HCT116 (cell line): ENCODE data around the gene TRIM67. TPM values are rescaled to one million over a fixed set of nuclear protein-coding genes. Genes with fewer than 3 reads are reported as not detected.

Experiments used
- ATAC-seq: fragments of 200-7000 bp; cut with Tn5 transposase; 2 replicates; pipeline ENCODE4 v1.9.1; 2020; ENCODE audit warnings: mild to moderate bottlenecking, moderate library complexity
- BruUV-seq: library from RNA; stranded (reverse); fragments of 400-500 nt; replicated peaks from 2 replicates; lab custom pipeline; 2021; lab: Mats Ljungman, UMichigan
- CTCF ChIA-PET: fragments of 300-600 bp; sonication (Branson Sonifier 250); formaldehyde crosslinking; loops from one replicate; lab custom pipeline; 2021; ENCODE audit warnings: antibody characterized with exemption; lab: Charles Lee
- POLR2A ChIA-PET: fragments of 300-600, 350-600 bp; sonication (Branson Sonifier 250); formaldehyde crosslinking; loops from one replicate; lab custom pipeline; 2021; ENCODE audit warnings: antibody characterized with exemption; lab: Charles Lee
- RAD21 ChIA-PET, 2 experiments: fragments of 300-600 bp; sonication (Branson Sonifier 250); formaldehyde crosslinking; loops; one replicate each; lab custom pipeline; 2023; ENCODE audit warnings: low total read pairs in 2 of 2; ENCODE audit not compliant: uncharacterized antibody in 2 of 2, unreplicated experiment in 2 of 2, low non-redundant PET in 1 of 2; lab: Charles Lee
- DNase-seq: peaks from one replicate; pipeline ENCODE4 v3.0.0-alpha.2; 2010; ENCODE audit warnings: low read depth, low spot score
- H2AFZ ChIP-seq: fragments of 200-600 bp; shearing (Covaris generic), sonication (generic); 2 replicates; pipeline ENCODE4 v1.6.1; 2017; ENCODE audit warnings: low read depth, mixed run types, mixed read lengths, antibody characterized with exemption, low read length; ENCODE audit not compliant: poor library complexity, severe bottlenecking
- H3K27ac ChIP-seq: 2 replicates; pipeline ENCODE4 v1.5.1; 2012; ENCODE audit warnings: low read depth, low read length
- H3K27me3 ChIP-seq: fragments of 200-600 bp; sonication (generic); 2 replicates; pipeline ENCODE4 v1.6.1; 2016; ENCODE audit warnings: mixed run types, low read length, mixed read lengths; ENCODE audit not compliant: insufficient read depth
- H3K36me3 ChIP-seq, 2 experiments: fragments of 200-500 bp in 1 of 2; fragments of 200-600 bp in 1 of 2; sonication (Bioruptor generic) in 1 of 2; sonication (generic) in 1 of 2; 2 replicates each; pipeline versions ENCODE4 v1.5.1 to v1.6.1; 2014 to 2016; ENCODE audit warnings: low read length in 2 of 2, inconsistent platforms in 1 of 2, mixed read lengths in 1 of 2, mixed run types in 1 of 2; ENCODE audit not compliant: insufficient read depth in 2 of 2, control insufficient read depth in 1 of 2
- H3K4me1 ChIP-seq, 2 experiments: fragments of 200-600 bp in 1 of 2; sonication (generic) in 1 of 2; 2 replicates each; pipeline versions ENCODE4 v1.5.1 to v1.6.1; 2012 to 2017; ENCODE audit warnings: low read length in 2 of 2, inconsistent platforms in 1 of 2, mild to moderate bottlenecking in 1 of 2, mixed read lengths in 1 of 2, mixed run types in 1 of 2, moderate library complexity in 1 of 2; ENCODE audit not compliant: insufficient read depth in 2 of 2, control insufficient read depth in 1 of 2
- H3K4me2 ChIP-seq: fragments of 200-600 bp; sonication (generic); 2 replicates; pipeline ENCODE4 v1.6.1; 2017; ENCODE audit warnings: mixed run types, low read length, mixed read lengths
- H3K4me3 ChIP-seq, 2 experiments: fragments of 200-600 bp in 1 of 2; sonication (generic) in 1 of 2; replicated peaks in 1 of 2; 2 replicates each; pipeline ENCODE4 v1.5.1; 2011 to 2016; ENCODE audit warnings: low read length in 2 of 2, control low read depth in 1 of 2, low read depth in 1 of 2, mild to moderate bottlenecking in 1 of 2, mixed read lengths in 1 of 2, mixed run types in 1 of 2
- H3K79me2 ChIP-seq: fragments of 200-600 bp; sonication (generic); 2 replicates; pipeline ENCODE4 v1.6.1; 2017; ENCODE audit warnings: mild to moderate bottlenecking, mixed run types, low read length, moderate library complexity, mixed read lengths; ENCODE audit not compliant: insufficient read depth
- H3K9ac ChIP-seq: fragments of 200-600 bp; sonication (generic); 2 replicates; pipeline ENCODE4 v1.6.1; 2016; ENCODE audit warnings: low read length, mixed read lengths
- H3K9me2 ChIP-seq: fragments of 200-600 bp; sonication (generic), shearing (Covaris generic); 2 replicates; pipeline ENCODE4 v1.6.1; 2017; ENCODE audit warnings: mixed run types, mild to moderate bottlenecking, moderate library complexity; ENCODE audit not compliant: insufficient read depth
- H3K9me3 ChIP-seq, 2 experiments: fragments of 200-500 bp in 1 of 2; fragments of 200-600 bp in 1 of 2; sonication (Bioruptor generic) in 1 of 2; sonication (generic) in 1 of 2; 2 replicates each; pipeline ENCODE4 v1.6.1; 2014 to 2017; ENCODE audit warnings: low read length in 2 of 2, mixed read lengths in 2 of 2, inconsistent platforms in 1 of 2, low read depth in 1 of 2, mild to moderate bottlenecking in 1 of 2, mixed run types in 1 of 2, moderate library complexity in 1 of 2; ENCODE audit not compliant: control insufficient read depth in 1 of 2, insufficient read depth in 1 of 2
- H4K20me1 ChIP-seq: fragments of 200-600 bp; sonication (generic), shearing (Covaris generic); 2 replicates; pipeline ENCODE4 v1.6.1; 2017; ENCODE audit warnings: mixed run types, mild to moderate bottlenecking, moderate library complexity; ENCODE audit not compliant: insufficient read depth
- CBX3 ChIP-seq: IDR thresholded peaks from 2 replicates; pipeline ENCODE4 v1.6.1; 2012; ENCODE audit warnings: low read depth
- CEBPB ChIP-seq: IDR thresholded peaks from 2 replicates; pipeline ENCODE4 v1.6.1; 2012; ENCODE audit warnings: low read depth
- EGR1 ChIP-seq: IDR thresholded peaks from 2 replicates; pipeline ENCODE4 v1.6.1; 2012; ENCODE audit warnings: low read depth
- EZH2phosphoT487 ChIP-seq: fragments of 200-600 bp; IDR thresholded peaks from 2 replicates; pipeline ENCODE4 v1.6.1; 2018; ENCODE audit warnings: antibody characterized with exemption, borderline replicate concordance
- JUND ChIP-seq: IDR thresholded peaks from 2 replicates; pipeline ENCODE4 v1.6.1; 2012
- POLR2A ChIP-seq: IDR thresholded peaks from 2 replicates; pipeline ENCODE4 v1.7.0; 2011; ENCODE audit warnings: borderline replicate concordance; ENCODE audit not compliant: insufficient read depth, insufficient read length; ENCODE audit errors: extremely low read depth
- POLR2AphosphoS5 ChIP-seq: IDR thresholded peaks from 2 replicates; pipeline ENCODE4 v1.6.1; 2011; ENCODE audit warnings: mild to moderate bottlenecking, low read depth, low read length, moderate library complexity
- RAD21 ChIP-seq: IDR thresholded peaks from 2 replicates; pipeline ENCODE4 v1.6.1; 2012; ENCODE audit warnings: low read depth, mild to moderate bottlenecking
- SIN3A ChIP-seq: IDR thresholded peaks from 2 replicates; pipeline ENCODE4 v1.6.1; 2012; ENCODE audit warnings: low read depth
- SP1 ChIP-seq: IDR thresholded peaks from 2 replicates; pipeline ENCODE4 v1.6.1; 2012; ENCODE audit warnings: low read depth
- SRF ChIP-seq: IDR thresholded peaks from 2 replicates; pipeline ENCODE4 v1.6.1; 2012; ENCODE audit warnings: low read depth
- TCF7L2 ChIP-seq: IDR thresholded peaks from 2 replicates; pipeline ENCODE4 v1.7.0; 2011; ENCODE audit warnings: borderline replicate concordance, inconsistent platforms; ENCODE audit not compliant: insufficient read depth, insufficient read length; ENCODE audit errors: extremely low read depth
- YY1 ChIP-seq: IDR thresholded peaks from 2 replicates; pipeline ENCODE4 v1.6.1; 2011; ENCODE audit warnings: low read length, low read depth, moderate library complexity, mild to moderate bottlenecking; ENCODE audit not compliant: insufficient replicate concordance; ENCODE audit errors: extremely low read depth
- ZBTB33 ChIP-seq: IDR thresholded peaks from 2 replicates; pipeline ENCODE4 v1.6.1; 2011; ENCODE audit warnings: mild to moderate bottlenecking, low read length, moderate library complexity; ENCODE audit not compliant: insufficient replicate concordance; ENCODE audit errors: extremely low read depth
- ZFX ChIP-seq: fragments of 450-650 bp; IDR thresholded peaks from 2 replicates; pipeline ENCODE4 v1.6.1; 2017
- ZNF274 ChIP-seq: fragments of 200-500 bp; sonication (Bioruptor generic); IDR thresholded peaks from 2 replicates; pipeline ENCODE4 v1.6.1; 2014; ENCODE audit warnings: mild to moderate bottlenecking, low read depth, low read length, inconsistent platforms
- intact Hi-C: fragments of 100-400 bp; cut with micrococcal nuclease; formaldehyde crosslinking; loops from 2 replicates; pipeline ENCODE4 v1.10.0; 2022
- total RNA-seq: library from RNA; stranded (reverse); gene quantifications from one replicate; pipeline ENCODE4 v1.2.1, GENCODE V29; 2021; ENCODE audit not compliant: unreplicated experiment
- TF ChIP-seq, protein P1 (sequence below): IDR thresholded peaks from 2 replicates; pipeline ENCODE4 v1.6.1; 2012
- TF ChIP-seq, protein P2 (sequence below): IDR thresholded peaks from 2 replicates; pipeline ENCODE4 v1.6.1; 2012
- TF ChIP-seq, protein P3 (sequence below), 3 experiments: fragments of 200-600 bp in 1 of 3; sonication (generic) in 1 of 3; IDR thresholded peaks in 2 of 3; conservative IDR thresholded peaks in 1 of 3; 2 replicates each; pipeline ENCODE4 v1.5.1; 2012 to 2017; ENCODE audit warnings: low read depth in 2 of 3, low read length in 2 of 3, antibody characterized with exemption in 1 of 3, borderline replicate concordance in 1 of 3, control low read depth in 1 of 3, mild to moderate bottlenecking in 1 of 3, mixed read lengths in 1 of 3, mixed run types in 1 of 3, moderate library complexity in 1 of 3; ENCODE audit not compliant: insufficient read depth in 1 of 3

TRIM67 gene
- total RNA-seq, 1 experiment from 2014 or later = 0.02 TPM

DNA sequence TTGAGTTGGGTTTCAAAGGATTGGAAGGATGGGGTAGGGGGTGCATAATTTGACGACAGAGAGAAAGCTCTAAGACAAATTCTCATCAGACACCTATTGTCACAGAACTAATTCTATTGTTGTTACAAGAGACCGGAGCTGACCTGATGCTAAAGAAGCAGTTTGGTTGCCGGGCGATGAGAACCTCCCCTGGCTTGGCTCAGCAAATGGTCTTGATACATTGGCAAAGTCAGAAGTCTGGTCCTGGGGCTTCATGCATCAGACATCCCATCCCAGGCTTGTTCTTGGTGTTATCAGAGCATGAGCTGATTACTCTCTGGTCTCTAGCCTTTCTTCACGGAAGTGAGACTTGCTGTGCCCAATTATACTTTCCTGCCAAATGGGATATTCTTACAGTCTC is 15.4 kb downstream of the TRIM67 start:
- H2AFZ ChIP-seq = no peak overlapping the region
- ChIA-PET RAD21 (no interaction called here), CTCF (no interaction called here), POLR2A (no interaction called here)
- H3K27me3 ChIP-seq = peaks cover 20% of the 10 kb centered on the region
- no peak overlapping the region for H3K4me2 ChIP-seq
- no peaks in the 10 kb centered on the region; a peak in 1 of 4 replicates for H3K9me3 ChIP-seq
- no peaks in the 10 kb centered on the region for H4K20me1 ChIP-seq
- no TSS peak for BruUV-seq
- TF ChIP-seq SP1 = no peak
- TF ChIP-seq EGR1 = no peak
- no peak for TF ChIP-seq ZNF274
- TF ChIP-seq CBX3 = no peak
- no peak for TF ChIP-seq ZFX
- no peak for TF ChIP-seq POLR2A
- TF ChIP-seq, protein P1, sequence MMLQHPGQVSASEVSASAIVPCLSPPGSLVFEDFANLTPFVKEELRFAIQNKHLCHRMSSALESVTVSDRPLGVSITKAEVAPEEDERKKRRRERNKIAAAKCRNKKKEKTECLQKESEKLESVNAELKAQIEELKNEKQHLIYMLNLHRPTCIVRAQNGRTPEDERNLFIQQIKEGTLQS = no peak
- TF ChIP-seq, protein P2, sequence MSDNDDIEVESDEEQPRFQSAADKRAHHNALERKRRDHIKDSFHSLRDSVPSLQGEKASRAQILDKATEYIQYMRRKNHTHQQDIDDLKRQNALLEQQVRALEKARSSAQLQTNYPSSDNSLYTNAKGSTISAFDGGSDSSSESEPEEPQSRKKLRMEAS = no peak
- TF ChIP-seq EZH2phosphoT487 = no peak
- no peak for TF ChIP-seq CEBPB
- no peak for TF ChIP-seq POLR2AphosphoS5
- TF ChIP-seq TCF7L2 = no peak
- no peak for TF ChIP-seq SRF
- TF ChIP-seq RAD21 = no peak
- TF ChIP-seq ZBTB33 = no peak
- no peak for TF ChIP-seq SIN3A
- TF ChIP-seq JUND = no peak
- no peak for TF ChIP-seq YY1
- TF ChIP-seq, protein P3, sequence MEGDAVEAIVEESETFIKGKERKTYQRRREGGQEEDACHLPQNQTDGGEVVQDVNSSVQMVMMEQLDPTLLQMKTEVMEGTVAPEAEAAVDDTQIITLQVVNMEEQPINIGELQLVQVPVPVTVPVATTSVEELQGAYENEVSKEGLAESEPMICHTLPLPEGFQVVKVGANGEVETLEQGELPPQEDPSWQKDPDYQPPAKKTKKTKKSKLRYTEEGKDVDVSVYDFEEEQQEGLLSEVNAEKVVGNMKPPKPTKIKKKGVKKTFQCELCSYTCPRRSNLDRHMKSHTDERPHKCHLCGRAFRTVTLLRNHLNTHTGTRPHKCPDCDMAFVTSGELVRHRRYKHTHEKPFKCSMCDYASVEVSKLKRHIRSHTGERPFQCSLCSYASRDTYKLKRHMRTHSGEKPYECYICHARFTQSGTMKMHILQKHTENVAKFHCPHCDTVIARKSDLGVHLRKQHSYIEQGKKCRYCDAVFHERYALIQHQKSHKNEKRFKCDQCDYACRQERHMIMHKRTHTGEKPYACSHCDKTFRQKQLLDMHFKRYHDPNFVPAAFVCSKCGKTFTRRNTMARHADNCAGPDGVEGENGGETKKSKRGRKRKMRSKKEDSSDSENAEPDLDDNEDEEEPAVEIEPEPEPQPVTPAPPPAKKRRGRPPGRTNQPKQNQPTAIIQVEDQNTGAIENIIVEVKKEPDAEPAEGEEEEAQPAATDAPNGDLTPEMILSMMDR (IDR thresholded peaks at IDR 0.05 in 2 of 3, conservative IDR thresholded peaks at IDR 0.05 in 1 of 3; ENCODE audit: borderline replicate concordance in 1 of 3, insufficient read depth in 1 of 3, low read depth in 2 of 3, low read length in 2 of 3) = no peak
- no peaks in the 10 kb centered on the region for H3K9me2 ChIP-seq
- no peak overlapping the region for H3K9ac ChIP-seq
- ATAC-seq (no peak), DNase-seq (no peak)
- no peak overlapping the region for H3K27ac ChIP-seq
- H3K36me3 ChIP-seq = no peaks in the 10 kb centered on the region
- intact Hi-C loops = no loop called here
- no peaks in the 10 kb centered on the region for H3K4me1 ChIP-seq
- no peak overlapping the region for H3K4me3 ChIP-seq
- no peaks in the 10 kb centered on the region for H3K79me2 ChIP-seq
